Loucy (cell line): ENCODE results near the gene CCL11.

Experiments used
- CTCF ChIP-seq: fragments of 200-600 bp; sonication (generic); conservative IDR thresholded peaks from 2 replicates; pipeline ENCODE4 v1.5.1; 2014; ENCODE audit warnings: mild to moderate bottlenecking, antibody characterized with exemption, low read length
- EZH2phosphoT487 ChIP-seq: fragments of 200-600 bp; IDR thresholded peaks from 2 replicates; pipeline ENCODE4 v1.6.1; 2018; ENCODE audit warnings: antibody characterized with exemption, mild to moderate bottlenecking, moderate library complexity, borderline replicate concordance

GRCh38 chr17:34255381-34255732, 30.2 kb upstream of the CCL11 start:
- TF ChIP-seq EZH2phosphoT487 (no peak), CTCF (no peak)
